ENCODE measurements around the gene ADARB2. TPM values are rescaled to one million over a fixed set of nuclear protein-coding genes. Genes with fewer than 3 reads are reported as not detected.

The ADARB2 gene
- total RNA-seq, 1 donor from 2014 or later, result 38.7 TPM

DNA sequence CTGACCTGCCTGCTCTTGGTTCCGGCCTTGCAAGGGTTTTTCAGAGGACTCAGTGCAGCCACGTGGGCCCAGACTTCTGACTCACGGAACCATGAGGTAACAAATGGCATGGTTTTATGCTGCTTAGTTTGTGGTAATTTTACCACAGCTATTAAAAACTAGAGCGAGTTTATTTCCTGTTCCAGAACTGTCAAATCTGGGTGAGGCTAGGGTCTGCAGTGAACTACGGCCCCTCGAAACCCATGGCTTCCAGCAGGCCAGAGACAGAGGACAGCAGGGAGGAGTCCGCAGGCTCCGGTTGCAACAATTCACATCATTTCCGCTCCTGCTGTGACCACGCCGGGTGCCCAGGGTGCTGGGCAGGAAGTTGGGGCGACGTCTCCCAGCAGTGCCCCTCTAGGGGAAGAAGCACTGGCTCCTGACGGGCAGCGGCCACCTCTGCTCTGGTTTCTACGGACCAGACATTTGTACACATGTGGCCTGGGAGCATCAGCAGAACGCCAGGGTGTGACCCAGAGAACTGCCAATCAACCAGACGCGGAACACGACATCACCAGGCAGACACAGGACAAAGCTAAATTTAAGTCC is 74.8 kb downstream of the ADARB2 start:
- H3K4me1 Mint-ChIP-seq (ENCODE audit: unreplicated experiment), result peaks cover 8% of the 10 kb centered on the region
- no peak overlapping the region for H3K4me3 Mint-ChIP-seq (ENCODE audit: unreplicated experiment)
- peaks cover 3% of the 10 kb centered on the region for H3K36me3 Mint-ChIP-seq (ENCODE audit: unreplicated experiment)
- no peak overlapping the region for H3K27ac Mint-ChIP-seq (ENCODE audit: unreplicated experiment)
- TF ChIP-seq, protein P1, sequence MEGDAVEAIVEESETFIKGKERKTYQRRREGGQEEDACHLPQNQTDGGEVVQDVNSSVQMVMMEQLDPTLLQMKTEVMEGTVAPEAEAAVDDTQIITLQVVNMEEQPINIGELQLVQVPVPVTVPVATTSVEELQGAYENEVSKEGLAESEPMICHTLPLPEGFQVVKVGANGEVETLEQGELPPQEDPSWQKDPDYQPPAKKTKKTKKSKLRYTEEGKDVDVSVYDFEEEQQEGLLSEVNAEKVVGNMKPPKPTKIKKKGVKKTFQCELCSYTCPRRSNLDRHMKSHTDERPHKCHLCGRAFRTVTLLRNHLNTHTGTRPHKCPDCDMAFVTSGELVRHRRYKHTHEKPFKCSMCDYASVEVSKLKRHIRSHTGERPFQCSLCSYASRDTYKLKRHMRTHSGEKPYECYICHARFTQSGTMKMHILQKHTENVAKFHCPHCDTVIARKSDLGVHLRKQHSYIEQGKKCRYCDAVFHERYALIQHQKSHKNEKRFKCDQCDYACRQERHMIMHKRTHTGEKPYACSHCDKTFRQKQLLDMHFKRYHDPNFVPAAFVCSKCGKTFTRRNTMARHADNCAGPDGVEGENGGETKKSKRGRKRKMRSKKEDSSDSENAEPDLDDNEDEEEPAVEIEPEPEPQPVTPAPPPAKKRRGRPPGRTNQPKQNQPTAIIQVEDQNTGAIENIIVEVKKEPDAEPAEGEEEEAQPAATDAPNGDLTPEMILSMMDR (IDR thresholded peaks at IDR 0.05), result no peak
- H3K9me3 Mint-ChIP-seq (ENCODE audit: unreplicated experiment), result no peaks in the 10 kb centered on the region
- H3K27me3 Mint-ChIP-seq (ENCODE audit: unreplicated experiment), result peaks cover 13% of the 10 kb centered on the region
- no peak for DNase-seq (ENCODE audit: extremely low spot score, unreplicated experiment)

DNA sequence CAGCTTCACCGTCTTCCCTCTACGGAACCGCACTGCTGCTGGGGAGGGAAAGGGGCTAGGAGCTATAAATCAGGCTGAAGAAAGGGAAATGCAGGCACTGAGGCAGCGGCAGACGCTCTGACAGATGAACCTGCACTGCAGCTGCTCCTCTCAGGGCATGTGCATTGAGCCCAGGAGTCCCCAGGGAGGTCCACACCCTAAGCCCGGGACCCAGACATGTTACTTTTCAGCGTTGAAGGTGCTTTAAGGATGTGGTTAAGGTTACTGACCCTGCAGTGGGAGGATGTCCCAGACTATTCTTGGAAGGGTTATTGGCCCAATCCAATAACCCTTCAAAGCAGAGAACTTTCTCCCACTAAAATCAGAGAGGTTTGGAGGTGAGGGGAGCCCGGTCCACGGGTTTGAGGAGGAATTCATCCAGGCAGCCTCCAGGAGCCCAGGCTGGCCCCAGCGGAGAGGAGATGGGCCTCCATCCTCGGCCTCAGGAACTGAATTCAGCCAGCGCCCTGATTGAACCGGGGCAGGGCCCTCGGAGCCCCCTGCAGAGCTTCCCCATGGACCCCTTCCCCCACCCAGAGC is 75.4 kb downstream of the ADARB2 start:
- Mint-ChIP-seq H3K4me3 (ENCODE audit: unreplicated experiment) (no peak overlapping the region), H3K36me3 (ENCODE audit: unreplicated experiment) (peaks cover 3% of the 10 kb centered on the region), H3K9me3 (ENCODE audit: unreplicated experiment) (no peaks in the 10 kb centered on the region), H3K4me1 (ENCODE audit: unreplicated experiment) (peaks cover 14% of the 10 kb centered on the region), H3K27me3 (ENCODE audit: unreplicated experiment) (peaks cover 13% of the 10 kb centered on the region), H3K27ac (ENCODE audit: unreplicated experiment) (no peak overlapping the region)
- TF ChIP-seq, protein P1 (IDR thresholded peaks at IDR 0.05), result no peak
- no peak for DNase-seq (ENCODE audit: extremely low spot score, unreplicated experiment)

DNA sequence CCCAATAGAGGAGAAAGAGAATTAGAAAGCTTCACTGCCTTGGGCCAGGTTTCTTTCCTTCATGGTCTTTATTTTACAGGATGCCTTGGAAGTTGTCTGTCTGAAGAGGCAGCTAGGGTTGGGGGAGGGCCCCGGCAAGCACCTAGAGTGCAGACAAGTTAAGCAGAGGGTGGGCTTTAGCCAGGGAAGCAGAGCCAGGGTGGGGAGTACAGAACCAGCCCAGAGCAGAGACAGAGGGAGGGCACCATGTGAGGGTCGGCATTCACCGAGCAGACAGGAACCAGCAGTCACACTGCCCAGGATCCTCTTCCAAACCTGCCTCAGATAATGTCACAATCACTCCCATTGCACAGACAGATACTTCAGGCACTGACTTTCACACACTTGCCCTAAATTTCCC is 75.9 kb downstream of the ADARB2 start:
- H3K27me3 Mint-ChIP-seq (ENCODE audit: unreplicated experiment), result peaks cover 13% of the 10 kb centered on the region

DNA sequence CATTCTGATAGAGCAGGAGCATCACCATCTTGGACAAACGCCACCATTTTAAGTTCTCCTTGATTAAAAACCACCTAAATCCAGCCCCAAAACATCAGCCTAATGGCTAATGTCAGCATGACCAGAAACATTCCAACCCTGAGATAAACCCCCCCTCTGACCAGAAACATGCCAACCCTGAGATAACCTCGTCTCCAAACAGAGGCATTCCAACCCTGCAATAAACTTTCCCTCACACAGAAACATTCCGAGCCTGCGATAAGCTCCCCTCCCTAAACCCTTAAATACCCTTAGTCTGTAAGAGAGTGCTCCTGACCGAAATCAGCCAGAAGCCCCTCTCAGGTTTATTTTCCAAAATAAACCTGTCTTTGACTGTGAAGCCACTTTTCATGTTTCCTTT is 76.5 kb downstream of the ADARB2 start:
- Mint-ChIP-seq H3K4me3 (ENCODE audit: unreplicated experiment) (no peak overlapping the region), H3K27ac (ENCODE audit: unreplicated experiment) (no peak overlapping the region), H3K9me3 (ENCODE audit: unreplicated experiment) (no peaks in the 10 kb centered on the region), H3K36me3 (ENCODE audit: unreplicated experiment) (peaks cover 3% of the 10 kb centered on the region), H3K4me1 (ENCODE audit: unreplicated experiment) (peaks cover 18% of the 10 kb centered on the region), H3K27me3 (ENCODE audit: unreplicated experiment) (peaks cover 13% of the 10 kb centered on the region)
- TF ChIP-seq, protein P1 (IDR thresholded peaks at IDR 0.05), result no peak
- no peak for DNase-seq (ENCODE audit: extremely low spot score, unreplicated experiment)

More for the DNA sequence above, 75.9 kb downstream of the ADARB2 start:
- H3K4me3 Mint-ChIP-seq (ENCODE audit: unreplicated experiment), result no peak overlapping the region
- H3K36me3 Mint-ChIP-seq (ENCODE audit: unreplicated experiment), result peaks cover 3% of the 10 kb centered on the region
- no peak for DNase-seq (ENCODE audit: extremely low spot score, unreplicated experiment)
- no peaks in the 10 kb centered on the region for H3K9me3 Mint-ChIP-seq (ENCODE audit: unreplicated experiment)
- no peak overlapping the region for H3K27ac Mint-ChIP-seq (ENCODE audit: unreplicated experiment)
- peaks cover 16% of the 10 kb centered on the region for H3K4me1 Mint-ChIP-seq (ENCODE audit: unreplicated experiment)
- TF ChIP-seq, protein P1 (IDR thresholded peaks at IDR 0.05), result no peak

DNA sequence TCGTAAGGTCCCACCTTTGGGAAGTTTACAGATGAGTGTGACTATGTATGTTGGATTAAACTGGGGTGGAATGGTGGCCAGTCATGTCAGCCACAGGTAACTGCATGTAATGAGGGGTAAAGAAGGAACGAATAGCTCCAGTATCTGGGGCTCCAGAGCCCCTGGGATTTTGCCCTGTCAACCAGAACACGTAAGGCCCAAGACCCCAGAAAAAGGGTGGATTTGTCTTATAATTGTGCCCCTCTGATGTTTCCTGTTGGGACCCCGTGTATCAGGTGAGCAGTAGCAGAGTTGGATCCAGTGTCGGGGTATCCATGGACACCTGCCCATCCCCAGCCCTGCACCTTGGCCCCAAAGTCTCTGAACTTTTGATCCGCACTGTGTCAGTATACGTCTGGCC is 76.9 kb downstream of the ADARB2 start:
- Mint-ChIP-seq H3K27ac (ENCODE audit: unreplicated experiment) (no peak overlapping the region), H3K4me1 (ENCODE audit: unreplicated experiment) (peaks cover 18% of the 10 kb centered on the region), H3K36me3 (ENCODE audit: unreplicated experiment) (peaks cover 3% of the 10 kb centered on the region), H3K4me3 (ENCODE audit: unreplicated experiment) (no peak overlapping the region), H3K27me3 (ENCODE audit: unreplicated experiment) (peaks cover 13% of the 10 kb centered on the region), H3K9me3 (ENCODE audit: unreplicated experiment) (no peaks in the 10 kb centered on the region)
- no peak for DNase-seq (ENCODE audit: extremely low spot score, unreplicated experiment)
- TF ChIP-seq, protein P1 (IDR thresholded peaks at IDR 0.05), result no peak
